RWPE1 (cell line): ENCODE measurements around the gene TYR.

Experiments used
- CTCF ChIA-PET: fragments of 350-600 bp; sonication (Branson Sonifier 250); formaldehyde crosslinking; extraction: SDS; loops from one replicate; lab custom pipeline; 2021; lab: Yijun Ruan, JAX
- POLR2A ChIA-PET: fragments of 400-600 bp; formaldehyde crosslinking; extraction: SDS; loops from one replicate; lab custom pipeline; 2020; ENCODE audit warnings: antibody characterized with exemption; ENCODE audit not compliant: low non-redundant PET; lab: Yijun Ruan, JAX
- DNase-seq: peaks from one replicate; pipeline ENCODE4 v3.0.0; 2012; ENCODE audit warnings: low spot score
- H3K27ac ChIP-seq: fragments of 450-650 bp; 2 replicates; pipeline ENCODE4 v1.5.1; 2017
- TF ChIP-seq, protein P1 (sequence below): fragments of 450-650 bp; conservative IDR thresholded peaks from 2 replicates; pipeline ENCODE4 v1.5.1; 2017; ENCODE audit warnings: low read depth, mild to moderate bottlenecking

The TYR gene

DNA sequence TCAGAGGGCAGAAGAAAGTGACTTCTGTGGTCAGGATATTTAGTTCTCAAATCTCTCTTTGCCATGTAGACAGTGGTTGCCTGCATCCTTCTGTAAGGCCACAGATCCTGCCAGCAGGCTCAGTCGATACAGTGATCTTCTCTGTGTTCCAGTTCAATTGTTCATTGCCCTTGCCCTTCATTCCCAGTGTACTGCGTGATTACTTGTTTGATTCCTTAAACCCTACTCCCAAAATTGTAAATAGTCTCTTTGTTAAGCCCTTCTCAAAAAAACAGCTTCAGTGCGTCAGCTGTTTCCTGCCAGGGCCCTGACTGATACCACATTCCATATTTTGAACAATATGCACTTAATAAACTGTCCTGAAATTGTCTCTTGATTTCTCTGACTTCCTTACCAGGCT is 9.3 kb upstream of the TYR start:
- TF ChIP-seq, protein P1, sequence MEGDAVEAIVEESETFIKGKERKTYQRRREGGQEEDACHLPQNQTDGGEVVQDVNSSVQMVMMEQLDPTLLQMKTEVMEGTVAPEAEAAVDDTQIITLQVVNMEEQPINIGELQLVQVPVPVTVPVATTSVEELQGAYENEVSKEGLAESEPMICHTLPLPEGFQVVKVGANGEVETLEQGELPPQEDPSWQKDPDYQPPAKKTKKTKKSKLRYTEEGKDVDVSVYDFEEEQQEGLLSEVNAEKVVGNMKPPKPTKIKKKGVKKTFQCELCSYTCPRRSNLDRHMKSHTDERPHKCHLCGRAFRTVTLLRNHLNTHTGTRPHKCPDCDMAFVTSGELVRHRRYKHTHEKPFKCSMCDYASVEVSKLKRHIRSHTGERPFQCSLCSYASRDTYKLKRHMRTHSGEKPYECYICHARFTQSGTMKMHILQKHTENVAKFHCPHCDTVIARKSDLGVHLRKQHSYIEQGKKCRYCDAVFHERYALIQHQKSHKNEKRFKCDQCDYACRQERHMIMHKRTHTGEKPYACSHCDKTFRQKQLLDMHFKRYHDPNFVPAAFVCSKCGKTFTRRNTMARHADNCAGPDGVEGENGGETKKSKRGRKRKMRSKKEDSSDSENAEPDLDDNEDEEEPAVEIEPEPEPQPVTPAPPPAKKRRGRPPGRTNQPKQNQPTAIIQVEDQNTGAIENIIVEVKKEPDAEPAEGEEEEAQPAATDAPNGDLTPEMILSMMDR = no peak
- ChIA-PET CTCF (interaction anchor here (0.6 kb wide), 1 partner anchor 446 kb away, joined by 3 read pairs; no protein-coding TSS in a partner anchor), POLR2A (no interaction called here)
- H3K27ac ChIP-seq = no peak overlapping the region
- DNase-seq = no peak

DNA sequence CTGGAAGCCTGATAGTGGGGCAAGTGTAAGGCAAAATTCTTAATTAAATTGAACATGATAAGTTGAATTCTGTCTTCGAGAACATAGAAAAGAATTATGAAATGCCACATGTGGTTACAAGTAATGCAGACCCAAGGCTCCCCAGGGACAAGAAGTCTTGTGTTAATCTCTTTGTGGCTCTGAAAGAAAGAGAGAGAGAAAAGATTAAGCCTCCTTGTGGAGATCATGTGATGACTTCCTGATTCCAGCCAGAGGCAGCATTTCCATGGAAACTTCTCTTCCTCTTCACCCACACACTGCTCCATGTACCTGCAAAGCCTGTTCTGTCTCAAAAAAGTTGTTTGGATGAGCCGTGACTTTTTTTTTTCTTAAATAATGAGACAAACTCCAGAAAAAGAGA is 1.9 kb upstream of the TYR start:
- ChIA-PET POLR2A (no interaction called here), CTCF (interaction anchor here (0.7 kb wide), 1 partner anchor 73 kb away, joined by 3 read pairs; no protein-coding TSS in a partner anchor)
- no peak for DNase-seq

DNA sequence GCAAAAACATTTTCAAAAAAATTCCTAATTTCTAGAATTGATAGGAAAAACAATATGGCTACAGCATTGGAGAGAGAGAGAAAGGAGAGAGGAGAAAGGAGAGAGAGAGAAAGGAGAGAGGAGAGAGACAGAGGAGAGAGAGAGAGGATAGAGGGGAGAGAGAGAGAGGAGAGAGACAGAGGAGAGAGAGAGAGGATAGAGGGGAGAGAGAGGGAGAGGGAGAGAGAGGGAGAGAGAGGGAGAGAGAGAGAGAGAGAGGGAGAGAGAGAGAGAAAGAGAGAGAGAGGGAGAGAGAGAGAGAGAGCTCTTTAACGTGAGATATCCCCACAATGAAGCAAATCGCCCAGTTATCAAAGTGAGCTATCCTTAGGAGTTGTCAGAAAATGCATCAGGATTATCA is 737 bp upstream of the TYR start:
- ChIA-PET POLR2A (no interaction called here), CTCF (no interaction called here)
- DNase-seq = no peak
- no peak overlapping the region for H3K27ac ChIP-seq
- TF ChIP-seq, protein P1 = no peak

More for the DNA sequence above, 1.9 kb upstream of the TYR start:
- no peak overlapping the region for H3K27ac ChIP-seq
- TF ChIP-seq, protein P1 = no peak

- no peak for DNase-seq
- TF ChIP-seq, protein P1 = no peak
- ChIA-PET POLR2A (no interaction called here), CTCF (interaction anchor here (0.6 kb wide), 1 partner anchor 1068 kb away, joined by 4 read pairs; no protein-coding TSS in a partner anchor)
- no peak overlapping the region for H3K27ac ChIP-seq
These were observed 3.4 kb downstream of the TYR start for GRCh38 chr11:89181111-89181510.

GRCh38 chr11:89182773-89183518 is 5.3 kb downstream of the TYR start:
- DNase-seq = no peak
- TF ChIP-seq, protein P1 = no peak
- ChIA-PET CTCF (interaction anchor here (0.6 kb wide), 1 partner anchor 1558 kb away, joined by 4 read pairs; no protein-coding TSS in a partner anchor), POLR2A (no interaction called here)
- H3K27ac ChIP-seq = no peak overlapping the region

- no peak overlapping the region for H3K27ac ChIP-seq
- ChIA-PET CTCF (no interaction called here), POLR2A (no interaction called here)
- TF ChIP-seq, protein P1 = no peak
- no peak for DNase-seq
These were observed 6.3 kb downstream of the TYR start for GRCh38 chr11:89184021-89184420.
